ENCODE results near the gene GPRIN2.
"Not testable (repeated sequence)": the region's sequence is repeated elsewhere in the genome, so short reads cannot be mapped to it uniquely, and the experiment has no call there.

Gene GPRIN2

GRCh38 chr10:46523962-46524471, 32.4 kb downstream of the GPRIN2 start:
- in situ Hi-C loops (cut with HindIII; ENCODE audit: low sequenced_read_pairs) = no loop called here

- in situ Hi-C loops (cut with HindIII; ENCODE audit: low sequenced_read_pairs) = no loop called here
Observed at GRCh38 chr10:46523119-46523961, 33.1 kb downstream of the GPRIN2 start.

GRCh38 chr10:46522295-46523118, 34.0 kb downstream of the GPRIN2 start:
- in situ Hi-C loops (cut with HindIII; ENCODE audit: low sequenced_read_pairs) = no loop called here

- in situ Hi-C loops (cut with HindIII; ENCODE audit: low sequenced_read_pairs) = no loop called here
Observed at GRCh38 chr10:46520941-46521340, 35.5 kb downstream of the GPRIN2 start.

GRCh38 chr10:46520381-46520780, 36.1 kb downstream of the GPRIN2 start:
- in situ Hi-C loops (cut with HindIII; ENCODE audit: low sequenced_read_pairs) = no loop called here

- in situ Hi-C loops (cut with HindIII; ENCODE audit: low sequenced_read_pairs) = no loop called here
Observed at GRCh38 chr10:46518028-46518725, 38.3 kb downstream of the GPRIN2 start.

- in situ Hi-C loops (cut with HindIII; ENCODE audit: low sequenced_read_pairs) = no loop called here
Observed at GRCh38 chr10:46517541-46517940, 38.9 kb downstream of the GPRIN2 start.

- in situ Hi-C loops (cut with HindIII; ENCODE audit: low sequenced_read_pairs) = no loop called here
Observed at GRCh38 chr10:46516660-46517416, 39.6 kb downstream of the GPRIN2 start.

- in situ Hi-C loops (cut with HindIII; ENCODE audit: low sequenced_read_pairs) = no loop called here
Observed at GRCh38 chr10:46515793-46516192, 40.7 kb downstream of the GPRIN2 start.

- in situ Hi-C loops (cut with HindIII; ENCODE audit: low sequenced_read_pairs) = no loop called here
Observed at GRCh38 chr10:46515366-46515765, 41.1 kb downstream of the GPRIN2 start.

GRCh38 chr10:46514899-46515298, 41.6 kb downstream of the GPRIN2 start:
- in situ Hi-C loops (cut with HindIII; ENCODE audit: low sequenced_read_pairs) = no loop called here

- in situ Hi-C loops (cut with HindIII; ENCODE audit: low sequenced_read_pairs) = no loop called here
Observed at GRCh38 chr10:46514431-46514861, 42.0 kb downstream of the GPRIN2 start.

GRCh38 chr10:46513333-46513732, 43.1 kb downstream of the GPRIN2 start:
- in situ Hi-C loops (cut with HindIII; ENCODE audit: low sequenced_read_pairs) = not testable (repeated sequence)

GRCh38 chr10:46512725-46513124, 43.7 kb downstream of the GPRIN2 start:
- in situ Hi-C loops (cut with HindIII; ENCODE audit: low sequenced_read_pairs) = not testable (repeated sequence)

GRCh38 chr10:46512002-46512401, 44.5 kb downstream of the GPRIN2 start:
- in situ Hi-C loops (cut with HindIII; ENCODE audit: low sequenced_read_pairs) = not testable (repeated sequence)
